Gastrocnemius medialis (tissue), 4 donors: Measurements from ENCODE around the gene TMEM175.

ENCODE experiments used
- CTCF ChIP-seq, 5 experiments: fragments of 450-650 bp in 3 of 5; fragments of 200-600 bp in 2 of 5; sonication (generic) in 2 of 5; IDR thresholded peaks in 4 of 5; conservative IDR thresholded peaks in 1 of 5; 1 replicate in 4 of 5; 2 replicates in 1 of 5; pipeline ENCODE4 v1.5.1; 2016 to 2019; ENCODE audit warnings: antibody characterized with exemption in 5 of 5, mild to moderate bottlenecking in 3 of 5, moderate library complexity in 3 of 5
- POLR2A ChIP-seq, 2 donors: fragments of 450-650 bp; IDR thresholded peaks; one replicate each; pipeline ENCODE4 v1.6.1; 2017; ENCODE audit warnings: antibody characterized with exemption in 2 of 2, mild to moderate bottlenecking in 2 of 2, moderate library complexity in 2 of 2

GRCh38 chr4:910366-911091 lies 21.7 kb upstream of the TMEM175 start:
- TF ChIP-seq CTCF (IDR thresholded peaks at IDR 0.05 in 4 of 5, conservative IDR thresholded peaks at IDR 0.05 in 1 of 5) (no peak), POLR2A (IDR thresholded peaks at IDR 0.05) (no peak)
